ENCODE results near the gene SLC31A1. TPM values are rescaled to one million over a fixed set of nuclear protein-coding genes. Genes with fewer than 3 reads are reported as not detected.

SLC31A1 gene
- total RNA-seq, 1 experiment from 2014 or later: 27.2 TPM

GRCh38 chr9:113278840-113279239 lies 57.5 kb downstream of the SLC31A1 start:
- intact Hi-C loops (cut with micrococcal nuclease; ENCODE audit: unreplicated experiment): loop anchor here (10.0 kb wide), 2 partner anchors 124 to 354 kb away; partner anchors contain the start of gene SLC31A2
- Histone ChIP-seq H4K20me1 (ENCODE audit: insufficient read depth) (no peaks in the 10 kb centered on the region; the same call in 1 of the 2 replicates), H3K36me3 (ENCODE audit: low read depth) (peaks cover 39% of the 10 kb centered on the region), H3F3A (ENCODE audit: insufficient read depth, low read depth) (peaks cover 6% of the 10 kb centered on the region; the same call in 1 of the 2 replicates), H3K79me2 (ENCODE audit: low read depth) (peaks cover 32% of the 10 kb centered on the region), H3K27ac (no peak overlapping the region), H3K4me1 (replicated peaks; ENCODE audit: insufficient read depth) (peaks cover 12% of the 10 kb centered on the region), H3K27me3 (ENCODE audit: insufficient read depth, low read depth) (no peaks in the 10 kb centered on the region), H3K9me3 (ENCODE audit: insufficient read depth, low read depth) (no peaks in the 10 kb centered on the region), H3K9me2 (ENCODE audit: insufficient read depth) (no peaks in the 10 kb centered on the region), H3K4me3 (no peak overlapping the region), H2AFZ (no peak overlapping the region), H3K4me2 (no peak overlapping the region)
- DNase-seq: no peak
- ChIA-PET POLR2A (ENCODE audit: unreplicated experiment) (no interaction called here), CTCF (interaction anchor here (0.6 kb wide), 1 partner anchor 276 kb away, joined by 3 read pairs; no protein-coding TSS in a partner anchor)
- no peak for TF ChIP-seq EZH2 (IDR thresholded peaks at IDR 0.05; ENCODE audit: low read depth)
- BruUV-seq (replicated peaks): no TSS peak

GRCh38 chr9:113281356-113281755 lies 60.0 kb downstream of the SLC31A1 start:
- TF ChIP-seq EZH2 (IDR thresholded peaks at IDR 0.05; ENCODE audit: low read depth) (no peak), CTCF (conservative IDR thresholded peaks at IDR 0.05) (no peak)
- Histone ChIP-seq H3K27me3 (ENCODE audit: insufficient read depth, low read depth) (no peaks in the 10 kb centered on the region), H3K9me2 (ENCODE audit: insufficient read depth) (no peaks in the 10 kb centered on the region), H3K9me3 (ENCODE audit: insufficient read depth, low read depth) (no peaks in the 10 kb centered on the region), H3K27ac (no peak overlapping the region), H3K4me1 (replicated peaks; ENCODE audit: insufficient read depth) (0 out of 2 replicates have a peak, but pooled peaks cover 3% of the 10 kb centered on the region), H3K4me2 (no peak overlapping the region), H3K79me2 (ENCODE audit: low read depth) (peaks cover 12% of the 10 kb centered on the region), H4K20me1 (ENCODE audit: insufficient read depth) (no peaks in the 10 kb centered on the region), H2AFZ (no peak overlapping the region), H3K36me3 (ENCODE audit: low read depth) (peaks cover 56% of the 10 kb centered on the region), H3F3A (ENCODE audit: insufficient read depth, low read depth) (no peaks in the 10 kb centered on the region), H3K4me3 (no peak overlapping the region)
- intact Hi-C loops (cut with micrococcal nuclease; ENCODE audit: unreplicated experiment): no loop called here
- no TSS peak for BruUV-seq (replicated peaks)
- CTCF ChIA-PET: no interaction called here
- POLR2A ChIA-PET (ENCODE audit: unreplicated experiment): no interaction called here
- no peak for DNase-seq

- intact Hi-C loops (cut with micrococcal nuclease; ENCODE audit: unreplicated experiment): no loop called here
- H3F3A ChIP-seq (ENCODE audit: insufficient read depth, low read depth): peaks cover 8% of the 10 kb centered on the region; the same call in 1 of the 2 replicates
- ChIA-PET POLR2A (ENCODE audit: unreplicated experiment) (no interaction called here), CTCF (no interaction called here)
- no peaks in the 10 kb centered on the region for H3K4me1 ChIP-seq (replicated peaks; ENCODE audit: insufficient read depth)
- no TSS peak for BruUV-seq (replicated peaks)
- H3K4me3 ChIP-seq: no peak overlapping the region
- TF ChIP-seq EZH2 (IDR thresholded peaks at IDR 0.05; ENCODE audit: low read depth) (no peak), CTCF (conservative IDR thresholded peaks at IDR 0.05) (no peak)
- H3K4me2 ChIP-seq: no peak overlapping the region
- no peak overlapping the region for H3K27ac ChIP-seq
- H4K20me1 ChIP-seq (ENCODE audit: insufficient read depth): no peaks in the 10 kb centered on the region
- H3K79me2 ChIP-seq (ENCODE audit: low read depth): no peaks in the 10 kb centered on the region
- H3K36me3 ChIP-seq (ENCODE audit: low read depth): peaks cover 53% of the 10 kb centered on the region
- H3K9me2 ChIP-seq (ENCODE audit: insufficient read depth): no peaks in the 10 kb centered on the region
- H3K9me3 ChIP-seq (ENCODE audit: insufficient read depth, low read depth): no peaks in the 10 kb centered on the region
- no peak overlapping the region for H2AFZ ChIP-seq
- DNase-seq: no peak
- no peaks in the 10 kb centered on the region for H3K27me3 ChIP-seq (ENCODE audit: insufficient read depth, low read depth)
These were observed 67.7 kb downstream of the SLC31A1 start for GRCh38 chr9:113289091-113289490.

Measured in PC-9 (cell line).